SK-N-SH (cell line): ENCODE measurements around the gene ASB4. TPM values are rescaled to one million over a fixed set of nuclear protein-coding genes. Genes with fewer than 3 reads are reported as not detected.

ENCODE experiments used
- CTCF ChIA-PET: fragments of 300-600, 350-600 bp; formaldehyde crosslinking; extraction: SDS; loops from one replicate; lab custom pipeline; 2021; lab: Yijun Ruan, JAX
- POLR2A ChIA-PET: fragments of 350-600 bp; sonication (Branson Sonifier 250); formaldehyde crosslinking; extraction: SDS; loops from one replicate; lab custom pipeline; 2020; ENCODE audit warnings: antibody characterized with exemption, inconsistent platforms; lab: Yijun Ruan, JAX
- DNase-seq: peaks from one replicate; pipeline ENCODE4 v3.0.0; 2012
- H2AFZ ChIP-seq: fragments of 200-600 bp; sonication (generic); 2 replicates; pipeline ENCODE4 v1.8.1; 2016; ENCODE audit warnings: antibody characterized with exemption, mild to moderate bottlenecking, low read depth
- H3F3A ChIP-seq: fragments of 200-600 bp; sonication (generic); replicated peaks from 2 replicates; pipeline ENCODE3; 2016; ENCODE audit warnings: antibody characterized with exemption, mild to moderate bottlenecking; ENCODE audit not compliant: insufficient read depth
- H3K27ac ChIP-seq, 2 experiments: fragments of 200-500 bp in 1 of 2; fragments of 200-600 bp in 1 of 2; sonication (Bioruptor generic) in 1 of 2; sonication (generic), shearing (Covaris generic) in 1 of 2; 2 replicates each; pipeline versions ENCODE4 v1.5.1 to v1.6.1; 2014 to 2016; ENCODE audit warnings: low read depth in 2 of 2, inconsistent platforms in 1 of 2, low read length in 1 of 2, mild to moderate bottlenecking in 1 of 2, mixed read lengths in 1 of 2
- H3K27me3 ChIP-seq: fragments of 200-600 bp; sonication (generic), shearing (Covaris generic); 2 replicates; pipeline ENCODE4 v1.6.1; 2016; ENCODE audit warnings: mixed run types; ENCODE audit not compliant: insufficient read depth
- H3K36me3 ChIP-seq, 2 experiments: fragments of 200-500 bp in 1 of 2; fragments of 200-600 bp in 1 of 2; sonication (Bioruptor generic) in 1 of 2; sonication (generic) in 1 of 2; replicated peaks in 1 of 2; 2 replicates each; pipeline versions ENCODE3 to v1.5.1; 2014 to 2016; ENCODE audit warnings: low read length in 1 of 2, mild to moderate bottlenecking in 1 of 2; ENCODE audit not compliant: insufficient read depth in 2 of 2, control insufficient read depth in 1 of 2
- H3K4me1 ChIP-seq, 2 experiments: fragments of 200-500 bp in 1 of 2; fragments of 200-600 bp in 1 of 2; sonication (Bioruptor generic) in 1 of 2; sonication (generic), shearing (Covaris generic) in 1 of 2; 2 replicates each; pipeline versions ENCODE4 v1.5.1 to v1.6.1; 2014 to 2016; ENCODE audit warnings: low read depth in 1 of 2, low read length in 1 of 2, mixed run types in 1 of 2; ENCODE audit not compliant: insufficient read depth in 2 of 2, control insufficient read depth in 1 of 2
- H3K4me2 ChIP-seq: fragments of 200-600 bp; sonication (generic), shearing (Covaris generic); 2 replicates; pipeline ENCODE4 v1.6.1; 2017; ENCODE audit warnings: mixed run types
- H3K4me3 ChIP-seq, 2 experiments: fragments of 200-500 bp in 1 of 2; fragments of 200-600 bp in 1 of 2; sonication (Bioruptor generic) in 1 of 2; sonication (generic), shearing (Covaris generic) in 1 of 2; 2 replicates each; pipeline versions ENCODE4 v1.5.1 to v1.8.1; 2014 to 2016; ENCODE audit warnings: low read depth in 2 of 2, inconsistent platforms in 1 of 2, low read length in 1 of 2, mild to moderate bottlenecking in 1 of 2, mixed read lengths in 1 of 2, moderate library complexity in 1 of 2
- H3K79me2 ChIP-seq: fragments of 200-600 bp; sonication (generic); 2 replicates; pipeline ENCODE4 v1.8.1; 2017; ENCODE audit warnings: mild to moderate bottlenecking; ENCODE audit not compliant: insufficient read depth
- H3K9ac ChIP-seq: fragments of 200-600 bp; sonication (generic); 2 replicates; pipeline ENCODE4 v1.6.1; 2017; ENCODE audit warnings: mixed run types
- H3K9me2 ChIP-seq: fragments of 200-600 bp; sonication (generic); 2 replicates; pipeline ENCODE4 v1.6.1; 2017; ENCODE audit warnings: mixed run types
- H3K9me3 ChIP-seq: fragments of 200-600 bp; sonication (generic); 2 replicates; pipeline ENCODE4 v1.6.1; 2017; ENCODE audit warnings: mixed run types, mild to moderate bottlenecking, moderate library complexity
- H4K20me1 ChIP-seq: fragments of 200-600 bp; sonication (generic); 2 replicates; pipeline ENCODE4 v1.6.1; 2017; ENCODE audit warnings: mild to moderate bottlenecking, mixed run types; ENCODE audit not compliant: insufficient read depth
- EP300 ChIP-seq, 2 experiments: IDR thresholded peaks; 2 replicates each; pipeline versions ENCODE4 v1.4.0 to v1.6.1; 2012; ENCODE audit warnings: borderline replicate concordance in 1 of 2, low read depth in 1 of 2, low read length in 1 of 2
- FOXJ3 ChIP-seq: sonication (generic); formaldehyde crosslinking; IDR thresholded peaks from 2 replicates; pipeline ENCODE4 v1.5.1; 2020; ENCODE audit warnings: mild to moderate bottlenecking, missing genetic modification reagents
- GABPA ChIP-seq: IDR thresholded peaks from 2 replicates; pipeline ENCODE4 v1.4.0; 2012; ENCODE audit warnings: low read depth, mild to moderate bottlenecking
- GATA2 ChIP-seq: sonication (generic); formaldehyde crosslinking; IDR thresholded peaks from 2 replicates; pipeline ENCODE4 v1.5.0; 2020; ENCODE audit warnings: mild to moderate bottlenecking, missing genetic modification reagents
- MXI1 ChIP-seq: IDR thresholded peaks from 2 replicates; pipeline ENCODE4 v1.6.1; 2012; ENCODE audit warnings: mild to moderate bottlenecking, low read depth, low read length, improper control_type of control experiment
- NFIC ChIP-seq: IDR thresholded peaks from 2 replicates; pipeline ENCODE4 v1.4.0; 2012; ENCODE audit warnings: borderline replicate concordance
- RCOR1 ChIP-seq: fragments of 150-350 bp; IDR thresholded peaks from 2 replicates; pipeline ENCODE4 v1.6.1; 2017; ENCODE audit warnings: antibody characterized with exemption, low read length
- RFX5 ChIP-seq: IDR thresholded peaks from 2 replicates; pipeline ENCODE4 v1.6.1; 2012; ENCODE audit warnings: mild to moderate bottlenecking, improper control_type of control experiment, low read length
- SIN3A ChIP-seq: IDR thresholded peaks from 2 replicates; pipeline ENCODE4 v1.6.1; 2012; ENCODE audit warnings: low read depth, mild to moderate bottlenecking, low read length, moderate library complexity, borderline replicate concordance
- SMC3 ChIP-seq: IDR thresholded peaks from 2 replicates; pipeline ENCODE4 v1.6.1; 2012; ENCODE audit warnings: low read depth, low read length, improper control_type of control experiment
- TEAD4 ChIP-seq: IDR thresholded peaks from 2 replicates; pipeline ENCODE4 v1.4.0; 2012; ENCODE audit warnings: mild to moderate bottlenecking, borderline replicate concordance; ENCODE audit not compliant: insufficient read depth
- YY1 ChIP-seq: IDR thresholded peaks from 2 replicates; pipeline ENCODE4 v1.4.0; 2012; ENCODE audit warnings: low read depth, mild to moderate bottlenecking
- WGBS: methylation state at CpG from one replicate; pipeline ENCODE4 v1.1.6; 2017; ENCODE audit warnings: low lambda C conversion rate; 5-methylcytosine and 5-hydroxymethylcytosine counted together
- polyA plus RNA-seq, 3 experiments: library from polyadenylated mRNA; depleted of rRNA; stranded (reverse); fragments of >200 nt; gene quantifications; 2 replicates each; pipeline ENCODE4 v1.2.3, GENCODE V29; 2012
- TF ChIP-seq, protein P1 (sequence below): IDR thresholded peaks from 2 replicates; pipeline ENCODE4; 2012
- TF ChIP-seq, protein P2 (sequence below): IDR thresholded peaks from 2 replicates; pipeline ENCODE4 v1.4.0; 2012; ENCODE audit warnings: low read depth, borderline replicate concordance

Gene ASB4, protein sequence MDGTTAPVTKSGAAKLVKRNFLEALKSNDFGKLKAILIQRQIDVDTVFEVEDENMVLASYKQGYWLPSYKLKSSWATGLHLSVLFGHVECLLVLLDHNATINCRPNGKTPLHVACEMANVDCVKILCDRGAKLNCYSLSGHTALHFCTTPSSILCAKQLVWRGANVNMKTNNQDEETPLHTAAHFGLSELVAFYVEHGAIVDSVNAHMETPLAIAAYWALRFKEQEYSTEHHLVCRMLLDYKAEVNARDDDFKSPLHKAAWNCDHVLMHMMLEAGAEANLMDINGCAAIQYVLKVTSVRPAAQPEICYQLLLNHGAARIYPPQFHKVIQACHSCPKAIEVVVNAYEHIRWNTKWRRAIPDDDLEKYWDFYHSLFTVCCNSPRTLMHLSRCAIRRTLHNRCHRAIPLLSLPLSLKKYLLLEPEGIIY
- not detected in 2 replicates for polyA plus RNA-seq (2012; rRNA removed)
- not detected in 2 replicates for polyA plus RNA-seq (2012; cell fraction: cytosol; rRNA removed)
- not detected in 2 replicates for polyA plus RNA-seq (2012; cell fraction: nucleus; rRNA removed)

DNA sequence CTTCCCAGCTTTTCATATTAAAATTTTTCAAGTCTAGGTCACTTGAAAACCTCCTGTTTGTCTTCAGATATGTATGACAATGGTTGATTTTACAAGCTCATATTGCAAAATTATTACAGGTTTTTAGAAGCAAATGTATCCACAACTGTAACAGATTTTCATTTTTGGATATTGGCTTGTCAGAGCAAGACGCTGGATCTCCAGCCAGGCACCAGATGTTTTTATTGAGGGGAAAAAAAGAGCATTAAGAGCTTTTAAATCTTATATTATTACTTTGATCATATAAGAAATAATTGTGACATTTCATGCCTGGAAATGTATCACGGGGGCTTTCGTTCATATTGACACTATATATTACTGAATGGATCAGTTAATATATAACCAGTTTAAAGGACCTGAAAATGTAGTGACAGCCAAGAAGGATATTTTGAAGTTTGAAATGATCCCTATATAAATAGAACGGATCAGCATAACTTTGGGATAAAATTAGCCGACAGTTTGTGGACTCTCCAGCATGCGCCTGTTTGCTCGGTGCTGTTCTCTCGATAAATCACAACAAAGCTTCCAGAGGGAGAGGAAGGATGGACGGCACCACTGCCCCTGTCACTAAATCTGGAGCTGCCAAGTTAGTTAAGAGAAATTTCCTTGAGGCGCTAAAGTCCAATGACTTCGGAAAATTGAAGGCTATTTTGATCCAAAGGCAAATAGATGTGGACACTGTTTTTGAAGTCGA, at the start of gene ASB4:
ASB4 (plus strand) TSS at position 553 of the 733 bp plus-strand sequence; CDS start at position 582, 29 bp downstream.
- DNase-seq: no peak
- Histone ChIP-seq H3F3A (no peaks in the 10 kb centered on the region), H3K9me3 (no peaks in the 10 kb centered on the region), H4K20me1 (no peaks in the 10 kb centered on the region), H3K9me2 (no peaks in the 10 kb centered on the region), H3K4me3 (no peak within 1 kb of the TSS), H3K27me3 (no peaks in the 10 kb centered on the region), H2AFZ (peak within 1 kb of the TSS; percentile 31; the same call in 1 of the 2 replicates), H3K4me2 (no peak within 1 kb of the TSS), H3K27ac (no peak within 1 kb of the TSS), H3K36me3 (no peaks in the 10 kb centered on the region), H3K4me1 (no peaks in the 10 kb centered on the region), H3K9ac (no peak within 1 kb of the TSS), H3K79me2 (no peaks in the 10 kb centered on the region)
- TF ChIP-seq, protein P1, sequence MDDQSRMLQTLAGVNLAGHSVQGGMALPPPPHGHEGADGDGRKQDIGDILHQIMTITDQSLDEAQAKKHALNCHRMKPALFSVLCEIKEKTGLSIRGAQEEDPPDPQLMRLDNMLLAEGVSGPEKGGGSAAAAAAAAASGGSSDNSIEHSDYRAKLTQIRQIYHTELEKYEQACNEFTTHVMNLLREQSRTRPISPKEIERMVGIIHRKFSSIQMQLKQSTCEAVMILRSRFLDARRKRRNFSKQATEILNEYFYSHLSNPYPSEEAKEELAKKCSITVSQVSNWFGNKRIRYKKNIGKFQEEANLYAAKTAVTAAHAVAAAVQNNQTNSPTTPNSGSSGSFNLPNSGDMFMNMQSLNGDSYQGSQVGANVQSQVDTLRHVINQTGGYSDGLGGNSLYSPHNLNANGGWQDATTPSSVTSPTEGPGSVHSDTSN: no peak
- TF ChIP-seq RFX5 (no peak), RCOR1 (no peak), YY1 (no peak), FOXJ3 (no peak), SIN3A (no peak), SMC3 (no peak), GATA2 (CRISPR knock-in tag) (no peak), EP300 (IDR thresholded peaks at IDR 0.05; ENCODE audit: borderline replicate concordance in 1 of 2, low read depth in 1 of 2, low read length in 1 of 2) (no peak), TEAD4 (no peak), NFIC (no peak), GABPA (no peak), MXI1 (no peak)
- TF ChIP-seq, protein P2, sequence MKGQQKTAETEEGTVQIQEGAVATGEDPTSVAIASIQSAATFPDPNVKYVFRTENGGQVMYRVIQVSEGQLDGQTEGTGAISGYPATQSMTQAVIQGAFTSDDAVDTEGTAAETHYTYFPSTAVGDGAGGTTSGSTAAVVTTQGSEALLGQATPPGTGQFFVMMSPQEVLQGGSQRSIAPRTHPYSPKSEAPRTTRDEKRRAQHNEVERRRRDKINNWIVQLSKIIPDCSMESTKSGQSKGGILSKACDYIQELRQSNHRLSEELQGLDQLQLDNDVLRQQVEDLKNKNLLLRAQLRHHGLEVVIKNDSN: no peak
- WGBS: 44% methylated on average over 12 of the region's 12 CpGs
- ChIA-PET CTCF (interaction anchor here (0.5 to 8.9 kb wide), 9 partner anchors 9 to 343 kb away, joined by 3 to 109 read pairs (median 4); no protein-coding TSS in a partner anchor), POLR2A (no interaction called here)
